ENCODE measurements around the gene C20orf204.

Gene C20orf204

DNA sequence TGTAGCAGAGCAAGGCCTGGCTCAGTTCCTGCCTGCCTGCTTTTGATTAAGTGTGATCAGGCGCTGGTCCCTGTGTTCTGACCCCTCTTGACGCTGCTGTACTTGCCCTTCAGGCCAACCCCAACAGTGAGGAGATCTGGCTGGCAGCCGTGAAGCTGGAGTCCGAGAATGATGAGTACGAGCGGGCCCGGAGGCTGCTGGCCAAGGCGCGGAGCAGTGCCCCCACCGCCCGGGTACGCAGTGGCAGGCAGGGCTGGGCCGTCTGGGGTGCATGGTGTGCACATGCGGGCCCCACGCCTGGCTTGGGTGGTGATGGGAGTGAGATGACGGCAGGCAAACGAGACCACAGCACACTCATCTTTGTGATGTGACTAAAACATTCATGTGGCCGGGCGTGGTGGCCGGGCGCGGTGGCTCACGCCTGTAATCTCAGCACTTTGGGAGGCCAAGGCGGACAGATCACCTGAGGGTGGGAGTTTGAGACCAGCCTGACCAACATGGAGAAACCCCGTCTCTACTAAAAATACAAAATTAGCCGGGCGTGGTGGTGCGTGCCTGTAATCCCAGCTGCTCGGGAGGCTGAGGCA is 10.1 kb upstream of the C20orf204 start:
- DNase-seq = no peak

GRCh38 chr20:64027981-64028685 is 7.8 kb upstream of the C20orf204 start:
- DNase-seq = no peak

DNA sequence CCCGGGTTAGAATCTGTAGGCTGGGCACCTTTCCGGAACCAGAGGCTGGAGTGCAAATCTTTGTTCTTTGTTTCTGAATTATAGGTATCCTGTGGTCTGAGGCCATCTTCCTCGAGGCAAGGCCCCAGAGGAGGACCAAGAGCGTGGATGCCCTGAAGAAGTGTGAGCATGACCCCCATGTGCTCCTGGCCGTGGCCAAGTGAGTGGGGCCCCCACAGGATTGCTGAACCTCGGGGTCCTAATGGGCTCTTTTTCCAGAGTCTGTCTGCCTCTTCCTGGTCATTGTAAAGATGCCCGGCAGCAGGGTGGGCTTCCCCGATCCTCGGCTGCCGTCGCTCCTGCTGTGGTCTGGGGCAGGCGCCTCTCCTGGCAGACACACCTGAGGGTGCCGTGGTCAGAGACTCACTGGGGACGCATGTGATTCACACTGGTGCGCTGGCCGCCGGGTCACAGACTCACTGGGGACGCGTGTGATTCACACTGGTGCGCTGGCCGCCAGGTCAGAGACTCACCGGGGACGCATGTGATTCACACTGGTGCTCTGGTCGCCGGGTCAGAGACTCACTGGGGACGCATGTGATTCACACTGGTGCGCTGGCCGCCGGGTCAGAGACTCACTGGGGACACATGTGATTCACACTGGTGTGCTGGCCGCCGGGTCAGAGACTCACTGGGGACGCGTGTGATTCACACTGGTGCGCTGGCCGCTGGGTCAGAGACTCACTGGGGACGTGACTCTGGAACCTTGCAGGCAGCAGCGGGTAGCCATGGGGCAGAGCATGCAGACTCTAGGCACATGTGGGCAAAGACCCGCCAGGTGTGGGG is 6.5 kb upstream of the C20orf204 start:
- no peak for DNase-seq

DNA sequence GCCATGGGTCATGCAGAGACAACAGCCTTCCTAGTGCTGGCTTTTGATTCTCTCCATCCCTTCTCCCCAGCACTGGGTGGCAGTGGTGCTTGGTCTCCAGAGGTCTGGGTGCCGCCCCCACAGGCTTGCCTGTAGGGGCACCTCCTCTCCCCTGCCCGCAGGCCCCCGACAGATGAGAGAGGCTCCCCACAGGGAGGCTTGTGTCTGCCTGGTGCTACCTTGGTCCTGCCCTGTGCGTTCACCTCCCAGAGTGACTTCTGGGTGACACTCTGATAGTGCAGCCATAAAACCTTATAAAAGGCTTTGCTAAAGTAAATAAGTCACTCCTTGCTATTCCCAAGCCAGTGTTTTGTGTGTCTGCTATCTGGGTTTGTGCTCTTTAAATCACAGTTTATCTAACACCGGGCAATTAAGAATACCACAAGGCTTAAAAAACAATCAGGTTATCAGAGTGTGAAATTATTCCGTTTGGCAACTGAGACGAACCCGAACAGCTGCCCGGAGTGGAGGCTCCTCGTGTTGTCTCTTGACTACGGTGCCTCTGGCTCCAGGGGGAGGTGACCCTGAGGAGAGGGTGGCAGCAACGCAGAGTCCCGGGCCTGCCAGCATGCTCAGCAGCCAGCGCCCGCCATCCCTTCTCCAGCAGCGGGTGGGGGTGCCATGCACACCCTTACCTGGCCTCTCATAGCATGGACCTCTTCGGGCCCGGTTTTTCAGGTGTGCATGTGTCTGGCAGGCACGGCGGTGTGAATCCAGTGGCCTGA is 5.4 kb upstream of the C20orf204 start:
- no peak for DNase-seq

GRCh38 chr20:64031822-64032314 is 4.1 kb upstream of the C20orf204 start:
- DNase-seq = no peak

DNA sequence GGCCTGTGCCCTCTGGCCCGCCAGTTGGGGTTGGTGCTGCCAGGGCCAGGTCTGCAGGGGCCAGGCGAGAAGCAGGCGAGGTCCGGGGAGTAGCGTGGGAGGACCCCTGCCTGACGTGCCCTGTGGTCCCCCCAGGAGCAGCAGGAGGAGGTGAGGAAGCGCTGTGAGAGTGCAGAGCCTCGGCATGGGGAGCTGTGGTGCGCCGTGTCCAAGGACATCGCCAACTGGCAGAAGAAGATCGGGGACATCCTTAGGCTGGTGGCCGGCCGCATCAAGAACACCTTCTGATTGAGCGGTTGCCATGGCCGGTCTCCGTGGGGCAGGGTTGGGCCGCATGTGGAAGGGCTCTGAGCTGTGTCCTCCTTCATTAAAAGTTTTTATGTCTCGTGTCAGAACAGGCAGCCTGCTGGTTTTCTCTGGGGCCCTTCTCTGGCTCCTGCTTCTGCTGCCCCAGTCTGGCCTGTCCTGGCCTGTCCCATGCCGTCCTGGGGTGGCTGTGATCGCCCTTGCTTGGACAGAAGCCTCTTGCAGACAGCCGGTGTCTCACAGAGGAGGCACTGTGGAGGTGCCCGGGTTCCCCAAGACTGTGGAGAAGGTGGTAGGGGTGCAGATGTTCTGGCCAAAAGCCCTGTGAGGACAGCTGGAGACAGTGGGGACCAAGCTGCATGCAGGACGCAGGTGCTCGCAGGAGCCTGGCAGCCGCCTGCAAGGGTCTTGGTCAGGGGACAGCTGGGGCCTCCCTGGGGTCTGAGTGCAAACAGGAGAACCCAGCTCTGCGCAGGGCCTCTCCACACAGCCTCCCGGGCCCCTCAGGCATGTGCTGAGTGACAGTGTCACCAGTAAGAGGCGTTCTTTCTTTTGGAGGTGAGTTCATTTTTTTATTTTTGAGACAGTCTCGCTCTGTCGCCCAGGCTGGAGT is 3.0 kb upstream of the C20orf204 start:
- no peak for DNase-seq

DNA sequence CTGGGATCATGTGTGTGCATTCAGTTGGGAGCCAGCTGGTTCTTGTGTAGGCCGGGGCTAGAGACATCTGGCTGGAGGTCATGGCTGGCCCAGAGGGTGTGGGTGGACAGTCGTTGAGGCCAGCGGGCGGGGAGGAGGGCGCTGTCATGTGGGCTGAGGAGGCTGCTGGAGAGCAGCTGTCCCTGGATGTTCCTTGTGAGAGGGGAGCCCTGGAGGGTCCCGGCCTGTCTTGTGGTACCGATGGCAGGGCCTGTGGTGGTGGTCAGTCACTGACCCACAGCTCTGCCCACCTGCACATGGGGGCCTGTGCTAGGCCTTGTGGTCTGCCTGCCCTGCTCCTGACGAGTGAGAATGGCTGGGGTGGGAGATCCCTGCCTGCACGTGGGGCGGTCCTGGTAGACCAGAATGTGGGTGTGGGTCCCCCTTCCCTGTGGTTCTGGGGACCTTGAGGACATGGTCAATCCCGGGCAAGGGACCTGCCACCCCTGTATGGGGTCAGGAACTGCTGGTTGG is 1.9 kb upstream of the C20orf204 start:
- DNase-seq = no peak

DNA sequence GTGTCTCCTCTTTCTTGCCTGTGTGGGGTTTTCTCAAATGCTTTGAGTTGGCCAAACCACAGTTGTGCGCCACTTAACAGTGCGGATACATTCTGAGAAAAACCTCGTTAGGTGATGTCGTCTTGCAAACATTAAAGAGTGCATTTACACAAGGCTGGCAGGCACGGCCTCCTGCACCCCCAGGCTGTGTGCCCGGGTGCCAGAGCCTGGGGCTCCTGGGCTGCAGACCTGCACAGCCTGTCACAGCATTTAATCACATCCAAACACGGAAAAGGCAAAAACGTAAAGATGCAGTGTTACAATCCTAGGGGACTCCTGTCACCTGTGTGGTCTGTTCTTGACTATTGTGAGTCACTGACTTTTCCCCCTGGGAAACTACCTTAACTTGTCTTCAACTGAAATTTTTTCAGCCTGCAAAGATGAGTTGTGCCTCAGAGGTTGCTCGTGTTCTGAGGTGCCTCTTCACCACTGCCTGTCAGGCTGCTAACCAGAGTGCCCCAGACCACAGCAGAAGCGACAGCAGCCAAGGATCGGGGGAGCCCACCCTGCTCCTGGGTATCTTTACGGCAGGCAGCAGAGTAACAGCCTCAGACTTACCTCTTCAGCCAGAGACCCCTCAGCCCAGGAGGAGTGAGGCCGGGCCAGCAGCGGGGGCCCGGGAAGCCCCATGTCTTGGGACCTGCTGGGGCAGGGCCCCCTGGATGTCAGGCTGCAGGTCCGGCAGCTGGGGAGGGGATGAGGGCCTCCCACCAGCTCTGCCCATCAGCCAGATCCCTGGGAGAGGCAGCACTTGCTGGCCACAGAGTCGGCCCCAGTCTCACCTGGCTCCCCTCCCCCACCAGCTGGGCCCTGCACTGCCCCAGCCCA is 683 bp upstream of the C20orf204 start:
- no peak for DNase-seq

- DNase-seq = no peak
Measured at GRCh38 chr20:64036346-64037198, 590 bp downstream of the C20orf204 start.

- no peak for DNase-seq
Measured at GRCh38 chr20:64037199-64037497, 1.2 kb downstream of the C20orf204 start.

- DNase-seq = no peak
Measured at GRCh38 chr20:64037498-64038213, 1.7 kb downstream of the C20orf204 start.

DNA sequence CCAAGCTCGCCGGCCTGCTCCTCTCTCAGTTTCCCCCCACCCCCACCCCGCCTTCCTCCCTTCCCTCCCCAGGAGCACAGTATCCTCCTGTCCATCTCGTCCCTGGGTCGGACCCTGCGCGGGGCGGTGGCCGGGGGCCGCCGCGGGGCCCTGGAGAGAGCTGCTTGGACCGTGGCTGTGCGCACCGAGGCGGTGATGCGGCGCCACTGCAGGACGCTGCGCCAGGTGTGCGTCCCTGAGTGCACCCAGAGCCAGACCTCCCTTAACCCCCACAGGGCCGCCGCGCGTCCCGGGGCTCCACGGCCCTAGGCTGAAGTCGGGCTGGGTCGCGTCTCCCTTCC is 2.2 kb downstream of the C20orf204 start:
- DNase-seq = no peak

DNA sequence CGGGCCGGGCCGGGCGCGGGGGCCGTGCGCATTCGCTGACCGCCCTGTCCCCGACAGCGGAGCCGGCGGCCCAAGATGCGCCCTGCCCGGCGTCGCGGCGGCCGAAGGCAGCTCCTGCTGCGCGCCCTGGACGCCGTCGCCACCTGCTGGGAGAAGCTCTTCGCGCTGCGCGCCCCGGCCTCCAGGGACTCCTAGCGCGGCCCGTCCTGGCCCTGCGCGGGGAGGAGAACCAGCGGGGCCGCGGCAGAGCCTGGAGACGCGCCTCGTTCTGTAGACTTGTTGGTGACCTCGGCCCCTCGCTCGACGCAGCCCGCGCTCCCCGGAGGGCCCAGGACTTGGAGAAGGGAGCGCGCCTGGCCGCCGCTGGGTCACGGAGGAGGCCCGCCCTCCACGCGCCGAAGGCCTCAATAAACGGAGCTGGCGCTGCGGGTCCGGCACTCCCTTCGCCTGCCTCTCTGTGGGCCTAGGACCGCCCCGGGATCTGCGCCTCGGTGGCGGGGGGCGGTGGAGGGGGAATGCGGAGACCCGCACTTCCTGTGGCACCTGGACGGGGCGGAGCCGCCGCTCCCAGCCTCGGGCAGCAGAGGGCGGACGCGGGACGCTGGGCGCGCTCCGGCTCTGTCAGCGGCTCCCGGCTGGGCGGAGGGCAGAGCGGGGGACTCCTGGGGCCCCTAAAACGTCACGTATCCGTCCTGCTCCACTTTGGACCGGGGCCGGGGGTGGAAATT is 2.7 kb downstream of the C20orf204 start:
- peak in 15 of 58 donors; percentile 3 to 35 (median 10) for DNase-seq

GRCh38 chr20:64039293-64040160 is 3.5 kb downstream of the C20orf204 start:
- DNase-seq = no peak

DNA sequence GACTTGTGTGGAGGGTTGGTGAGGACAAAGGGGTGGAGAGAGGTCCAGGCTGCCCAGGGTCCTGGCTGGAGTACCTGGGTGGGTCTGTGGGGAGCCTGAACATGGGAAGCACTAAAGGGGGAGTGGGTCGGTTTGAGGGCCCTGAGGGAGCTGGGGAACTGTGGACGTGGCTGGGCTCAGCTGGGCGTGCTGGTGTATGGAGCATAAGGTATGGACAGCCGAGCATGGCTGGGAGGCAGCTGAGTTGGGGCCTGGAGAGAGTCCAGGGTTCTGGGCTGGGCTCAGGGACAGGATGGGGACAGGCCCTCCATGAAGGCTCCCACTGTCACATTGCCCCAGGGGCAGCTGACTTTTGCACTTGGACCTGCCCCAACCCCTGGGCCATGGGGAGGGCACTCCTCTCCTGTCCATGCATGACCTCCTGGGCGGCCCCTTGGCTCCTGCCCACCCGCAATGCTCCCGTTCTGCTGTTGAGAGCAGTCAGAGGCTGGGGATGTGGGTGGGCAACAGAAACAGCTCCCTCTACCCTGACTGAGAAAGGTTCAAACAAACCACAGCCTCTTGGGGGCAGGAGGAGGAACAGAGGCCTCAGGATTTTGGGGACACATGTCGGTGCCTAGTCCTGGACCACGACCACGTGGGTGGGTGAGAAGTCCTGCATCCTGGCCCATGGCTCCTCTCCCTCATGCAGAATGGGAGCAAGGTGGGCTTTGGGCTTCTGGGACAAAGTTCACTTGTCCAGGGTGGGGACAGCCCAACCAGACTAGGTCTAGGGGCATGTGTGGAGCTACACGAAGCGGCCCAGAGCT is 4.5 kb downstream of the C20orf204 start:
- no peak for DNase-seq

Measured in anterior cingulate cortex (tissue), 58 donors.